Astrocyte (in vitro differentiated cells and primary cell): ENCODE data around the gene SYNC. TPM values are rescaled to one million over a fixed set of nuclear protein-coding genes. Genes with fewer than 3 reads are reported as not detected.

ENCODE experiments used
- DNase-seq: peaks from one replicate; pipeline ENCODE4 v3.0.0-alpha.2; 2010; ENCODE audit warnings: low read depth
- FAIRE-seq: peaks from 2 replicates; lab custom pipeline; 2011; peaks lifted over from hg19 to GRCh38; lab: Jason Lieb, UNC
- H2AFZ ChIP-seq: 2 replicates; pipeline ENCODE4 v1.6.0; 2012; ENCODE audit warnings: low read depth, low read length, inconsistent platforms
- H3K27ac ChIP-seq: 2 replicates; pipeline ENCODE4 v1.5.1; 2011; ENCODE audit warnings: low read depth, low read length, inconsistent platforms
- H3K27me3 ChIP-seq: 2 replicates; pipeline ENCODE4 v1.6.0; 2011; ENCODE audit warnings: low read length, inconsistent platforms; ENCODE audit not compliant: insufficient read depth
- H3K36me3 ChIP-seq: 2 replicates; pipeline ENCODE4 v1.5.1; 2011; ENCODE audit warnings: low read length, inconsistent platforms; ENCODE audit not compliant: insufficient read depth
- H3K4me1 ChIP-seq: 2 replicates; pipeline ENCODE4 v1.5.1; 2011; ENCODE audit warnings: low read length, inconsistent platforms; ENCODE audit not compliant: insufficient read depth
- H3K4me2 ChIP-seq: 2 replicates; pipeline ENCODE4 v1.6.0; 2012; ENCODE audit warnings: low read length, inconsistent platforms
- H3K4me3 ChIP-seq: 2 replicates; pipeline ENCODE4 v1.5.1; 2011; ENCODE audit warnings: low read depth, mild to moderate bottlenecking, low read length, inconsistent platforms; ENCODE audit not compliant: insufficient read depth
- H3K79me2 ChIP-seq: 2 replicates; pipeline ENCODE4 v1.6.0; 2012; ENCODE audit warnings: mild to moderate bottlenecking, low read length, inconsistent platforms; ENCODE audit not compliant: insufficient read depth
- H3K9ac ChIP-seq: 2 replicates; pipeline ENCODE4 v1.6.0; 2012; ENCODE audit warnings: mild to moderate bottlenecking, low read length, inconsistent platforms
- H3K9me3 ChIP-seq: 2 replicates; pipeline ENCODE4 v1.5.1; 2012; ENCODE audit warnings: low read depth, mild to moderate bottlenecking, low read length, inconsistent platforms; ENCODE audit not compliant: insufficient read depth
- H4K20me1 ChIP-seq: 2 replicates; pipeline ENCODE4 v1.6.0; 2012; ENCODE audit warnings: low read length, inconsistent platforms; ENCODE audit not compliant: insufficient read depth
- H3K27ac Mint-ChIP-seq: one replicate; pipeline ENCODE4 v1.8.0; 2021; ENCODE audit warnings: mild to moderate bottlenecking, mixed read lengths; ENCODE audit not compliant: unreplicated experiment
- H3K27me3 Mint-ChIP-seq: one replicate; pipeline ENCODE4 v1.8.0; 2021; ENCODE audit warnings: low read depth, mixed read lengths; ENCODE audit not compliant: unreplicated experiment
- H3K36me3 Mint-ChIP-seq: one replicate; pipeline ENCODE4 v1.8.0; 2021; ENCODE audit warnings: low read depth, mixed read lengths; ENCODE audit not compliant: unreplicated experiment
- H3K4me1 Mint-ChIP-seq: one replicate; pipeline ENCODE4 v1.8.0; 2021; ENCODE audit warnings: low read depth, mixed read lengths; ENCODE audit not compliant: unreplicated experiment
- H3K4me3 Mint-ChIP-seq: one replicate; pipeline ENCODE4 v1.8.0; 2021; ENCODE audit warnings: mild to moderate bottlenecking, moderate library complexity, mixed read lengths; ENCODE audit not compliant: unreplicated experiment
- H3K9me3 Mint-ChIP-seq: one replicate; pipeline ENCODE4 v1.8.0; 2021; ENCODE audit warnings: mild to moderate bottlenecking, mixed read lengths; ENCODE audit not compliant: unreplicated experiment
- CTCF ChIP-seq: IDR thresholded peaks from 2 replicates; pipeline ENCODE4 v1.5.1; 2011; ENCODE audit warnings: low read depth, mild to moderate bottlenecking, inconsistent platforms, low read length, moderate library complexity; ENCODE audit not compliant: insufficient read depth
- EZH2 ChIP-seq: IDR thresholded peaks from 2 replicates; pipeline ENCODE4 v1.6.1; 2012; ENCODE audit warnings: mild to moderate bottlenecking, low read length, inconsistent platforms; ENCODE audit not compliant: insufficient read depth
- total RNA-seq: library from RNA; stranded (reverse); gene quantifications from 2 replicates; pipeline ENCODE4 v1.2.1, GENCODE V29; 2021

Gene SYNC
- total RNA-seq, 1 donor from 2014 or later = 20.6 TPM

- H3K4me1 Mint-ChIP-seq = peaks cover 6% of the 10 kb centered on the region
- no peak for TF ChIP-seq EZH2
- TF ChIP-seq CTCF = no peak
- H3K27me3 Mint-ChIP-seq = no peaks in the 10 kb centered on the region
- Histone ChIP-seq H3K4me3 (peak overlapping the region; percentile 62), H3K36me3 (no peaks in the 10 kb centered on the region), H2AFZ (peak overlapping the region; percentile 49), H3K4me2 (peak overlapping the region; percentile 91), H3K9me3 (no peaks in the 10 kb centered on the region), H3K9ac (peak overlapping the region; percentile 80), H3K79me2 (peaks cover 4% of the 10 kb centered on the region), H3K4me1 (peaks cover 22% of the 10 kb centered on the region), H3K27ac (no peak overlapping the region), H3K27me3 (no peaks in the 10 kb centered on the region), H4K20me1 (peaks cover 22% of the 10 kb centered on the region)
- no peak for DNase-seq
- peak overlapping the region; percentile 84 for H3K4me3 Mint-ChIP-seq
- peaks cover 3% of the 10 kb centered on the region for H3K36me3 Mint-ChIP-seq
- no peak overlapping the region for H3K27ac Mint-ChIP-seq
- H3K9me3 Mint-ChIP-seq = no peaks in the 10 kb centered on the region
- FAIRE-seq = no peak
These were observed 39.8 kb upstream of the SYNC start for GRCh38 chr1:32742199-32742947.

DNA sequence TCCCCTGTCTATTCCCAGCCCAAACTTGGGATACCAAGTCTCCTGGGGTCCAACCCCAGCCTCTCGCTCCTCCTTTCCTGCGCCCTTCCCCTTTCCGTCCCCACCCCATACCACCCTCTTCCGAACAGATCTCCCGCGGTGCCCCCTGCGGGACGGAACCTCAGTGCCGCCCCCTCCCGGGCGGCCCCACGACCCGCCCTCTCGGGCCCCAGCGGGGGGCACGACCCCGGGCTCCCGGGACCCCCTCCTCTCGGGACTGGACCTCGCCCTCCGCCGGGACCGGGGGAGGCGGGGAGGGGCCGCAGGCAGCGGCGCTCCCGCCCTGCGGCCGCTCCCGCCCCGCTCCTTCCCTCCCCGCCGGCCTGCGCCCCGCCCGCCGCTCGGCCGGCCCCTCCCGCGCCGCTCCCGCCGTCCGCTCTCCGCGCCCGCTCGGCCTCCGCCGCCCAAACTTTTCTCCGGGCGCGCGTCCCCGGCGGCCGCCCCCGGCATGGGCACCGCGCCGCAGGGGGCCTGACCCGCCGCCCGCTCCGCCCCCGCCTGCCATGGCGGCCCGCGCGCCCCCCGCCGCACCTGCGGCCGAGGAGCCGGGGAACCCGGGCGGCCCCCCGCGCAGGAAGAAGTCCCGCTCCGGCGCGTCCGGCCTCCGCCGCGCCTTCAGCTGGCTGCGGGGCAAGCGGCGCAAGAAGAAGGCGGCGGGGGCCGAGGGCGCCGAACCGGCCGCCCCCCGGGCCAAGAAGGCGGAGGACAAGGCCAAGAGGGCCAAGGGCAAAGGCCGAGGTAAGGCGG is 39.0 kb upstream of the SYNC start:
- Histone ChIP-seq H3K4me1 (peaks cover 22% of the 10 kb centered on the region), H3K4me3 (peak overlapping the region; percentile 62), H3K27me3 (no peaks in the 10 kb centered on the region), H3K9me3 (no peaks in the 10 kb centered on the region), H2AFZ (peak overlapping the region; percentile 81), H3K27ac (no peak overlapping the region), H3K79me2 (peaks cover 4% of the 10 kb centered on the region), H3K4me2 (peak overlapping the region; percentile 91), H3K36me3 (no peaks in the 10 kb centered on the region), H3K9ac (peak overlapping the region; percentile 80), H4K20me1 (peaks cover 20% of the 10 kb centered on the region)
- Mint-ChIP-seq H3K4me1 (peaks cover 11% of the 10 kb centered on the region), H3K9me3 (no peaks in the 10 kb centered on the region), H3K36me3 (peaks cover 3% of the 10 kb centered on the region), H3K4me3 (peak overlapping the region; percentile 90), H3K27ac (no peak overlapping the region), H3K27me3 (peaks cover 2% of the 10 kb centered on the region)
- FAIRE-seq (no peak), DNase-seq (no peak)
- no peak for TF ChIP-seq CTCF
